ENCODE results near the gene ADARB2.

The ADARB2 gene

DNA sequence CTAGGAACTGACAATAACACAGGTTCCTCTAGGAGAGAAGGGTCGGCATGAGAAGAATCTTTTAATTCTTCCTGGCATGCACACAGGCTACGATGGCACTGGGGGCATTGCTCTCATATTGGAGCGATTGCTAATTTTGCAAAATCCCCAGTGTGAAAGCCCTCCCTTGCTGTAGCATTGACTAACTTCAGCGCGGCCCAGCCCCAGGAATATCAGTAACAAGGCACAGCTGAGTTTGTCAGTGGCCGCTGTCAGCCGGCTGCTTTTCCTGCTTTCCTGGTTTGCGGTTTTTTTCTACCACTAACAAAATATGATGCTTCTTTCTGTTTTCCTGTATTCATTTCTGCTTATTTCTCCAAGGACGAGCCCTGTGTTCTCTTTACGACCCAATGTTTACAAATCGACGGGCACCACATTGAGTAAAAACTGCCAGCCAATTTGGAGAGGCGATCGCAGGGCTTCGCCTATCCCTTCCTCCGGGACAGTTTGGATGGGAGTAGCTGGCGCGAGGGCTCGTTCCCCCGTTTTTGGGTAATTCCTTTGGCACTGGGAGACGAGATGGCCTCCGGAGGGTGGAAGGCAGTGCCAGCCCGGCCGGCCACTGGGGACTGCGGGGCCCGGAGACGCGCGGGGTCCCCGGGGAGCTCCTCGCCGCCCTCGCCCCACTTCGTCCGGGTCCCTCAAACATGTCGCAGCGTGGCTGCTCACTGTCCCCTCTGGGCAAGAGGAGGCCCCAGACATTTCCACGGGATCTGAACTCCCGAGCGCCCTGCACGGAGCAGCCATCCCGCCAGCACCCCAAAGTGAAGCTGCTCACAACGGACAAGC, 967 bp downstream of the ADARB2 start:
- H3K4me3 ChIP-seq (ENCODE audit: low read depth, low read length) = peak overlapping the region; percentile 48

DNA sequence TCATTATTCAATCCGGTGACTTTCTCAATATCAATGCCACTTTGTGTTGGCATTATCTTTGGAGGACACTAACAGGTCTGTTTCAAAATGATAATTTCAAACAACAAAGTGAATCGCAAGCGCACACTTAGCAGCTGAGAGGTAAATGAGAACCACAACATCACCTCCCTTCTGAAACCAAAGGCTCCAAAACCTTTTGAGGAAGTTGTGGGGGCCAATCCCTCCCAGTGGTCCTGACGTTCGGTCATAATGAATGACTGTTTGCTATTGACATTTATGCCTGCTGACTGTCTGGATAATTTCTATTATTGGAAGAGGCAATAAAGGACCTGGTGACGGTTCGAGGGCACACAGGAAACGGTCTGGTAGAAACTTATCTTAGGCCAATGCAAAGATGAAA, 1.8 kb downstream of the ADARB2 start:
- H3K4me3 ChIP-seq (ENCODE audit: low read depth, low read length) = no peak overlapping the region

DNA sequence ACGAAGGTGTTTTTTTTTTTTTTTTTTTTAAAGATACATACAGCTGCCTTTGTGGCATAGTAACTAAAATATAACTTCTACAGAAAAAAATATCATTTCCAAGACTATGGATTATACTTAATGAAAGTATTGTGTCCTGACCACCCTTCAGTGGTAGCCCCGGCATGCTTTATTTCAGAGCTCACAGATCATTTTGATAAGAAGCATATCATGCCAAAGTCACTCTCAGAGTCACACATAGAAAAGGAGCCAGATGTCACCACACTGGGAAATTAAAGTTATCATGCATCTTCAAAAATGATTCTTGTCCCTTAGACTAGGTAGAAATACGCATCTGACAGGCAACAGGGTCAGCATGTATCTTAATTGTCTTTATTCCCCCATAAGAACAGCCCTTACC, 3.0 kb downstream of the ADARB2 start:
- no peak overlapping the region for H3K4me3 ChIP-seq (ENCODE audit: low read depth, low read length)

DNA sequence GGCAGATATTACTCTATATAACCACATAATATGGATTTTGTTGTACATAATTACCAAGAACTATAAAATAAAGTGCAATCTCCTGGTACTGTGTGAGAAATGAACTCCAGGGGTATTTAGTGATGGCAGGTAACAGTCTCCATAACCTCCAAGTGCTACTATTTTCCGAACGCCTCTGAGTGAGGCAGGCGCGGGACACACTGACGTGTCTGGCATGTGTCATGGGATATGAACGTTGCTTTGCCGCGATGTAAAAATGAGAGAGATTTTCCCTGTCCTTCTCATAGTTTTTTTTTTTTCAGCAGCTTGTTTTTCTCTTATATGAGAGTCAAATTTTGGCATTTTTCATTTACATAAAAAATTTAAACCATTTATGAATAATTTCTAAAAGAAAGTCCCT, 3.6 kb downstream of the ADARB2 start:
- no peak overlapping the region for H3K4me3 ChIP-seq (ENCODE audit: low read depth, low read length)

DNA sequence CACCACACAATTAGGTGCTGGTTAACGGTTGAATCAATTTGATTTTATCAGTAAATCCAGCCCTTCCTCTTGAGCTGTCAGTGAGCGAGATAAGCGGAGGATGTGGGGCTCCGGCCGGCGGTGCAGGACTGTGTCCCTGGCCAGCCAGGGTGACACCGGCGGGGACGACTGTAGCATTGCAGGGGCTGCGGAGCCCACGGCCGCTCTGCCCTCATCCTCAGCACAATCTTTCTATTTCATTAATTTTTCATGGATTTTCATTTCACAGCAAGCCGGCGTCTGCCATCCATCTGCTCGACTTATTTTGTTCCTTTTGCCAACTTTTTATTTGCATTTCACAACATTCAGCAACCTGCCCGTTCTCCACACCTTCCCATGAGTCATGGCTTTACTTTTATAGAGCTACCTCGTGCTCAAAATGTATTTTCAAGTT, 4.7 kb downstream of the ADARB2 start:
- H3K4me3 ChIP-seq (ENCODE audit: low read depth, low read length) = no peak overlapping the region

DNA sequence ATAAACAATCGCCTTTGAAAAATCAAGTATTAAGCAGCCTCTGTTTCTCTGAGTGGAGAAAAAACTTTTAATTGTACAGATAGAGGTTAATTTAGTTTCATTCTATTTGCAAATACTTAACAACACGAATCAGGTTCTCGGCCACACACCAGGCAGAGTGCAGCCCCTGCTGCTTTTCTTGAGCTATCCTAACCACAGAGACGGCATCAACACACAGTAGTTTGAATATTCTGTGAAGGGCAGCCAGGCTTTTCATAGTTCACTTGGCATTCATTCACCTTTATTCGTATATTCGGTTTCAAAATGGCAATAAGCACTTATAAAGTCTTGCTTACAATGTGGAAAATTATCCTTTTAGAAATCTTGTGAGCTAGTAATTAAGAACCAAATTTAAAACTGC, 5.7 kb downstream of the ADARB2 start:
- H3K4me3 ChIP-seq (ENCODE audit: low read depth, low read length) = no peak overlapping the region

DNA sequence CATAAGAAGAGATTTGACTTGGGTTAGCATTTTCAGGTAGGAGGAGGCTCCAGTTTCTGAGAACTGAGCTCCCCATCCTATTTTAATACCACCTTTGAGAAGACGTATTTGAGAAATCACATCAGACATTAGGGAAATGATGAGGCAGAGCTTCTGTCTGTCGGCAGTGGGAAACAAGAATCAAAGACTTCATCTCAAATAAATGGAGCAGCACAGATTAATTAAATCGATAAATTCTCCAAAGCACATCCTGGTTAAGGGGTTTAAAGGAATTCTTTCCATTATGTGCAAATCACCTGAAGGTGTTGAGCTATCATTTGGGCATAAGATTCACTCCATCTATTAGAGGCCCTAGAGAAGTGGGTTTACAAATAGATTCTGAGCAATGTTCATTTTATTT, 7.6 kb downstream of the ADARB2 start:
- no peak overlapping the region for H3K4me3 ChIP-seq (ENCODE audit: low read depth, low read length)

DNA sequence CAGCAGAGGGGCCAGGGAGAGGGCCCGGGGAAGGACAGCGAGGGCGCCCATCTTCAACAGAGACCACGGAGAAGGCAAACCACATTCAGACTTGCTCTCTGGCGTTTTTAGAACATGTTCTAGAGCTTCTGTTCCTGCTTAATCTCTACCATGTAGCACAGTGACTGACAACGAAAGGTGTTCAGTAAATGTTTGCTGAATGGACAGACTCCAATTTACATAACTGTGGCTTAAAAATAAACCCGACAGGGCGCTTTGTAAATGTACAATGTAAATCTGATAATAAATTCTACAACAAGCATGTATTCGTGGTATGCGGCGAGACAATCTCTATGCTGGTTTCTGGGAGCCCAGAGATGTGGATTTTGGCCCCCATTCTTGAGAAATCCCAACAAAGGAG, 10.5 kb downstream of the ADARB2 start:
- no peak overlapping the region for H3K4me3 ChIP-seq (ENCODE audit: low read depth, low read length)

DNA sequence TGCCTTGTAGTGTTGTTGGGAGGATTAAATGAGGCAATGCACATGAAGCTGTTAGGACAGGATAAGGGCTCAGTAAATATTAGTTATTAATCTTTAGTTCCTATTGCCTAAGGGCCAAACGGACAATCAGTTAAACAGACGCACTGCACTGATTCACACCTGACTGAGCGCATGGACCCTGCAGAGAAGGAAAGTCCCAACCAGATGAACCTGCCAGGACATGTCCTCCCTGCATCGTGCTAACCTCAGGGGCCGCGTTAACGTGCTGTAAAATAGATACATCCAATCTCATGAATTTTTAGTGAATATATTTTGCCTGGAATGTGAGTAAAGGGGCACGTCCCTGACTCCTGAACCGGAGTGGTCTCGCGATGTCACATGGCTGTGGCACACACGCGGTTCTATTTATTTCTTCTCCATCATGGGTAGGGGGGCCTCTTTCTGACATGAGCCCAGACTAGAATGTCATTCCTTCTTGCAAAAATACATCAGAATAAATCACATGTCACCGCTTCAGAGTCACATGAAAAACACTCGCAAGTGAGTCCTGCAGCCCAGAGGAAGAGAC, 12.3 kb downstream of the ADARB2 start:
- H3K4me3 ChIP-seq (ENCODE audit: low read depth, low read length) = no peak overlapping the region

DNA sequence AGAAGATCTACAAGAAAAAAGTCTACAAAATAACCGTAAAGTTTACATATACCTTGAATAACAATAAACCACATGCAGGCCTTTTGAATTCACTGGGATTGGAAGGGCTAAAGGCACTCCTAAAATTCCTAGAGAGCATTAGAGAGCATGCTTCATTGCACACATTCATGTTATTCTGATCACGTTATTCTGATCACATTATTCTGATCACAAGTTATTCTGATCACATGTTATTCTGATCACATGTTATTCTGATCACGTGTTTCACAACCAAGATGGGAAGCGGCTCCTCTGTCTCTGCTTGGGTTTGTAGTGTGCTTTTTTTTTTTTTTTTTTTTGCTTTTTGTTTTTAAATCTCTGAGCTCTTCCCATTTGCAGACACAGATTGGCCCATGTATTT, 20.5 kb downstream of the ADARB2 start:
- H3K4me3 ChIP-seq (ENCODE audit: low read depth, low read length) = no peak overlapping the region

DNA sequence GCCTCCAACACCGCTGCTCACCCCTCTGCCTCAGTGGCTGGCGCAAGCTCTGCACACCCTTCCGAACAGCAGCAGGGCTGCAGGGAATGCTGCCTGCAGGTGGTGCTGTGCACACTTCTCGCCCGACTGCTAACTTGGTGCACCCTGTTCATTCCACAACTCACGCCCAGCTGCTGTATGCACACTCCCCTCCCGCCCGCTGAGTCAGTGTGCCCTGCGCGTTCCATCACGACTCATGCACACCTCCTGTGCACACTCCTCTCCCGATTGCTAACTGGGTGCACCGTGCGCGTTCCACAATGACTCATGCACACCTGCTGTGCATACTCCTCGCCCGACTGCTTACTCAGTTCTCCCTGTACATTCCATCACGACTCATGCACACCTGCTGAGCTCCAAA, 21.5 kb downstream of the ADARB2 start:
- no peak overlapping the region for H3K4me3 ChIP-seq (ENCODE audit: low read depth, low read length)

DNA sequence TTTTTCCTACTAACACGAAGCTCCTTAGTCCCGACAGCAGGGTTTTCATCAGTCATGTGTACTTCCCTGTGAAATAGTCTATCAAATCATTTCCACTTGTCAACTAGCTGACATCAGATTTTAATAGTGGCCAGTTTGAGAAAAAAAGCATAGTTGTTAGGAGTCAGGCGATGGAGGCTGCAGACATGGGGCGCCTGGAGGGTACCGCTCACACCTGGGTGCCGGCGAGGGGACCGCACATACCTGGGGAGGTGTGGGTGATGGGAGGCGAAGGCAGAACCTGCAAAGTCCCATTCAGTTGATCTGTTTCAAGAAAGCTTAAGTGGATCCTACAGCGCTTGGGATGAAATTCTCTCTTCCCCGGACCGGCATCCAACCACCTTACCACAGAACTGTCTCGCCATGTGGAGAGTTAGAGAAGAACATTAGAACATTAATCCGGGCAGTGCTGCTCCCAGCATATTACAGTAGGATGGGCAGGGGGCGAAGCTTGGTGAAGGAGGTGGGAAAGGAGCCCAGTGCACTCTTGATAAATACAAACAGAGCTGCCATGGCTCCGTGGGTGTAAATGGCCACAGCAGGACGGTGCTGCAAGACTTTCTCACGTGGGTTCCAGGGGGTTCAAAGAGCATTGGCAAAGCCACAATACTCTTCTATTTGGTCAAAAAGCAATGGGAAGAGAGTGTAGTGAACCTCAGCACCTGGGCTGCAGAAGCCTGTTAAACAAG, 24.2 kb downstream of the ADARB2 start:
- H3K4me3 ChIP-seq (ENCODE audit: low read depth, low read length) = no peak overlapping the region

DNA sequence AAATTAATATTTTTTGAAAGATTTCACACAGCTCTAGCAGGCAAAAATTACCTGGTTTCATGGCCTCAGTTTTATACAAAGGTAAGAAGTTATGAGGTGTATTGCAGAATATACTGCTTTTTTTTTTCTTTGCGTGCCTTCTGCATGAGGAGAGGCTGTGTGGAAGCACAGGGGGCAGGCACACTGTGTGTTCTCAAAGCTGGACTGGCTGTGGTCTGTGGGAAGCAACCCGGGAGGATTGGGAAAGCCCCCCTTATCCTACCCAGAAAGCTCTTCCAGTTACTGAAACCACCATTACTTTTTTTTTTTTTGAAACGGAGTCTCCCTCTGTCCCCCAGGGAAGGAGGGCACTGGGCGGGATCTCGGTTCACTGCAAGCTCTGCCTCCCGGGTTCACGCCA, 25.0 kb downstream of the ADARB2 start:
- H3K4me3 ChIP-seq (ENCODE audit: low read depth, low read length) = no peak overlapping the region

DNA sequence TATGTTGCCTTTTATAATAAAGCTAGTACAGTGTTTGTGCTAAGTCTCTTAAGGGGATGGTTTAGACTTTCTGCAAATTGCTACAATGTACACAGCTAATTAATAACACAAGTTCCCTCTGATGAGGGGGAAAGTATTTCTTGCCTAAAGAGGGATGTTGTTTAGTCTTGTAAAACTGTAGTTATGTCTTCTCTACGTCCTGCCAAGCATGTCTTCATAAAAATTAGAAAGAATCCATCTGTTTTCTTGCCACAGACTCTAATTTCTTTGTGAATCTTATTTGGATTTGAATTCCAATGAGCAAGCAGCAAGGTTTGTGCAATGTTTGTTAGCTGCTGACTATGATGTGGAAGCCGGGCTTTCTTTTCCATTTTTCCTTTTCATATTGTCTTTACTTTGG, 28.2 kb downstream of the ADARB2 start:
- no peak overlapping the region for H3K4me3 ChIP-seq (ENCODE audit: low read depth, low read length)

DNA sequence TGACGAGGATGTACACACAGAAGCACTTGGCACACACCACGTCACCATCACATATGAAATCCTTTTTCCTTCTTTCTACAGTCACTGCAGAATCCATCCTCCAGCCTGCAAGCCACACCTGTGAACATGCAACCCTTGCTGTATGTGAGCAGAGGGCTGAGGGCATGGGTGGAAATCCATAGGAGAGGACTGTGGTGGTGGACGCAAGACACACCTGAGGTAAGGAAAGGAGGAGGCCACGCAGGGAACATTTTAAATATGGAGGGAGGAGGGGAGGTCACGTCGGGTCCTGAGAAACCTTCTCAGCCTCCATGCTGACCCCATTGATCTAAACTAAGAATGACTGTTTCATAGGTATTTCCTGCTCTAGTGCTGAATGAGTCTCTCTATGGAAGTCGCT, 28.6 kb downstream of the ADARB2 start:
- H3K4me3 ChIP-seq (ENCODE audit: low read depth, low read length) = no peak overlapping the region

DNA sequence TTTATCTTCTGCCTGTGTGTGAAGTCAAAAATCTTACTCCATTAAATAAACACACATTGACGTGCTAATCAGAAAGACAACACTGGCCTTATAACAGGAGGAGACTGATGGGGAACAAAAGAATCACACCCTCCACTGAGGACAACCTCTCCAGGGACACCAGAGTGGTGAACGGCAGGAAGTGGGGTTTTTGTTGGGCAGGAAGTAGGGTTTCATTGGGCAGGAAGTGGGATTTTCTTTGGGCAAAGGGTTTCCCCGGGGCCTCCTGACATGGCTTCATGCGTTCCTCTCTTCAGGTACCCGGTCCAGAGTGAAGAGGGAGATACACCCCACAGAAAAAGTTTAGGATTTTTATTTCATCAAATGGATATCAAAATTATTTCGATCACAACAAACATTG, 30.6 kb downstream of the ADARB2 start:
- H3K4me3 ChIP-seq (ENCODE audit: low read depth, low read length) = no peak overlapping the region

DNA sequence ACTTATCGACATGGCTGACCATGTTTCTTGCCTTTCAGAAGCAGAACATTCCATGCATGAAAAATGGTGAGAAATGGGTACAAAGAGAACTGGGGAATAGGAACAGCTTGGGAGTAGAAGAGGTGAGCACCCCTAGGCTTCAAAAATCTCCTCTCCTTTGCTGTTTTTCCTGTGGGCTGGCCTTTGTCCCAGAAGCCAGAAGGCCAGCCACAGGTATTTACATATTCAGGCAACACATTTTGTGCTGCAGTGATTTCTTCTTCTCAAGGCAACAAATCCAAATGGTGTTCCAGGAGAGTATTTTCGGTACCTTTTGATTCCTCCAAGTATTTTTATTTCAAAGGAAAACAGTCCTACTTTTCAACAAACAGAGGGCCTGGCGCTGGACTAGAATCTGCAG, 31.1 kb downstream of the ADARB2 start:
- no peak overlapping the region for H3K4me3 ChIP-seq (ENCODE audit: low read depth, low read length)

DNA sequence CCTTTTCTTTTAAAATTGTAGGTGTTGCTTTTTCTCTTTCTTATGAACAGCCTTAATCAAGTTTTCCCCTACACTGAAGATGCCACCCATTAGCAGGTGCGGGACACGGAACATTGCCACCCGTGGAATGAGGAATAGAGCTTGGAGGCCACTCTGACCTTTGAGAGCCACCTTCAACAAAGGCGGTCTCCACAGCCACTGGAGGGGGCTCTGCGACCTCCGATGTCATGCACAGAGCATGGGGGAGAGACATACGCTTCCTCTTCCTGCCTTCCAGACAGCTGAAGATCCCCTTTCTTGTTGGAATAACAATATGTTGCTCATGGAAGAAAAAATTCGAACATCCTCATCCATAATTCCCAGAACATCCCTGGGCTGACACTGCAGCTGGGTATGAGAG, 39.1 kb downstream of the ADARB2 start:
- H3K4me3 ChIP-seq (ENCODE audit: low read depth, low read length) = no peak overlapping the region

DNA sequence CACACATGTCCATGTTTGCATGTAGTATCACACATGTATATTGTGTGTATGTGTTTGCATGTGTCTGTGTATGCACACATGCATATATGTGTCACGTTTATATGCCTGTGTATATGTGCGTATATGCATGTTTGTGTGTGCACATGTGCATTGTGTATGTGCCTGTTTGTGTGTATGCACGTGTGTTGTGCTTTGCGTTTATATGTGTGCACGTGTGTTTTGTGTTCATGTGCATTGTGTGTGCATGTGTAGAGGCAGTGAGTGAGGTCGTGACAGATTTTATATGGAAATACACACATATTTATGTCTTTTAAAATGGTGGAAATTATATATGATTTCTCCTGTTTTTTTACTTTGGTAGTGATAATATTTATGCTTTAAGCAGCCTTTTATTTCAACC, 41.2 kb downstream of the ADARB2 start:
- H3K4me3 ChIP-seq (ENCODE audit: low read depth, low read length) = no peak overlapping the region

DNA sequence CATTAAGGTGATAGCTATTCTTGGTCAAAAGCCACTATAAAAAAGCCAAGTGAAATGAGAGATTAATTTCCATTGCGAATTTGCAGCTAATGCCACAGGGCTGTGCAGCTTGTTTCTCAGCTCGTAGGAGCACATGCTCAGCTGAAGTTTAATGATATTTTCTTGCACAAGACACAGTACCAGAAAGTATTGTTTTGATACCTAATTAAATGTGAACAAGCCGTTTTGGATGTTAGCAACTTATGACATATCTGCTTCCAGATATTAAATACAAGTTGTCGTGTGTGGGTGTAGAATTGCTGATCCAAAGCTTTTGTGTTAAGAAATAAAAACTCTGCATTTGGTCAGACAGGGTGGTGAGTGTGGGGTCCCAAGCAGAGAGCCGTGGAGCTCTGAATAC, 47.2 kb downstream of the ADARB2 start:
- H3K4me3 ChIP-seq (ENCODE audit: low read depth, low read length) = no peak overlapping the region

DNA sequence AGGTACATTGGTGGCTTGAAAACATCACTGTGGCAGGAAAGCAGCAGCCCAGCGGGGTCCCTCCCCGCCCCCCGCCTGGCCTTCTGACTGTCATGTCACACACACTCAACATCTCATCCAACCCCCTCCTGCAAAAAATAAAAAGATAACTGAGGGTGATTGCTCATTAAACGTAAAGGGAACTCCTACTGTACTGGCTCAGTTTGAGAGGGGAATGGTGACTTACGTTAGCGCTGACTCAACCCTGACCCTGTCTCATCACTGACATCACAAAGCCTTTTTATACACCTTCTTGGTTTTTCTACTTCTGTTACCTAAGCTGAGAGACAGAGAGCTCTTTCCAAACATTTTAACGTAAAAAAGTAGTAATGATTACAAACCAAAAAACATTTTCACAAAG, 48.8 kb downstream of the ADARB2 start:
- H3K4me3 ChIP-seq (ENCODE audit: low read depth, low read length) = no peak overlapping the region

DNA sequence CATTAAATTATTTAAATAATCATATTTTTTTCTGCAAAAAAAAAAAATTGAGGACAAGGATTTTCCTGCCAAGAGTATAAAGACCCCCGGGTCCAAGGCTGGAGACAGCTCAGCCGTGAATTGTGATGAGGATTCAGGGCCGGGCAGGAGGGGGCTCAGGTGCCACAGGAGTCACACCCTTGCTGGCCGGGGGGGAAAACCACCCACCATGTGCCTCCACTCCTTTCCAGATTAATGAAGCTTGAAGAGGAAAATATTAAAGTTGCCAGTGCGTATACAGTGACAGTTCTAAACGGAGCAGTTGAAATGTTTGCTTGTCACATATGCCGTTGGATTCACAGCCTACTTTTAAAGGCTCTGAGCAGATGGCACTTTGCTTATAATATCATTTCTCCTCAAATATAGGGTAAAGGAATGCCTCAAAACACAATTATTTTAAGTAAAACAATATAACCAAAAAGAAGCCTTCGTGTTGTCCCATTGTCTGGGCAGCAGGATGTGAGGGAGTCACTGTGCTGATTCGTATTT, 49.6 kb downstream of the ADARB2 start:
- H3K4me3 ChIP-seq (ENCODE audit: low read depth, low read length) = no peak overlapping the region
